Inferior parietal cortex (tissue), 1 donor: ENCODE data around the gene UBAC2.

Source experiments
- DNase-seq: peaks from one replicate; pipeline ENCODE4 v3.0.0-alpha.2; 2016; ENCODE audit errors: extremely low spot score

Gene UBAC2

GRCh38 chr13:99295488-99296252 lies 95.0 kb downstream of the UBAC2 start:
- no peak for DNase-seq

DNA sequence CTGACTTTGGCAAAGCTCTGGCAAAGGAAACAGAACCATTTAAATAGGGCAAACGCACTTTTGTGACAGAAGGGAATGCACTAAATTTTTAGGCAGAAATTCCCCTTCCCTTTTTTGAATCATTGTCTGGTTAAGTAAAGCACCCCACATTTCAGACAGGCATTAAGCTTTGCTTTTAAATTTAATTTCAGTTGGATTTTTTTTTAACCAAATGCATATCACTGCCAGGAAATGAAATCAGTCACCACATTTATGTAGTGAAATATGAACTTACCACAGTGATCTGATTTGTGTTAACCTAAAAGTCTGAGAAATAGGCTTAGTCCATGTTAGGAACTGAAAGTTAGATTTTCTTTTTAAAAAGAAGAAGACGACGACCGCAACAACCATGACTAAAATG lies 95.7 kb downstream of the UBAC2 start:
- DNase-seq, result no peak

- no peak for DNase-seq
These were observed 96.7 kb downstream of the UBAC2 start for GRCh38 chr13:99297331-99297730.

DNA sequence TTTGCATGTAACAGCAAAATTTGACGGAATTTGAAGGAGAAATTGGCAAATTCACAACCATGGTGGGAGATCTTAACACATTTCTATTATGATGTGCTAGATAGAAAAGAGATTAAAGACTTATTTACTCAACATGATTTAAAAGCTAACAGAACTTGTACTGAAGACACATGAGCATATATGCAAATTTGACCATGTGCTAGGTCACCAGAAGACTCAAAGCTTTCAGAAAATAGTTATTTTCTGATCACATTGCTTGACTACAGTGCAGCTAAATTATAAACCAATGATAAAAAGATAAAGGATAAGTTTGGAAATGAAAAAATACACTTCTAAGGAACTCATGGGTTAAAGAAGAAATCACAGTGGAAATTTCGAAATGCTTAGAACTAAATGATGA lies 97.4 kb downstream of the UBAC2 start:
- no peak for DNase-seq

DNA sequence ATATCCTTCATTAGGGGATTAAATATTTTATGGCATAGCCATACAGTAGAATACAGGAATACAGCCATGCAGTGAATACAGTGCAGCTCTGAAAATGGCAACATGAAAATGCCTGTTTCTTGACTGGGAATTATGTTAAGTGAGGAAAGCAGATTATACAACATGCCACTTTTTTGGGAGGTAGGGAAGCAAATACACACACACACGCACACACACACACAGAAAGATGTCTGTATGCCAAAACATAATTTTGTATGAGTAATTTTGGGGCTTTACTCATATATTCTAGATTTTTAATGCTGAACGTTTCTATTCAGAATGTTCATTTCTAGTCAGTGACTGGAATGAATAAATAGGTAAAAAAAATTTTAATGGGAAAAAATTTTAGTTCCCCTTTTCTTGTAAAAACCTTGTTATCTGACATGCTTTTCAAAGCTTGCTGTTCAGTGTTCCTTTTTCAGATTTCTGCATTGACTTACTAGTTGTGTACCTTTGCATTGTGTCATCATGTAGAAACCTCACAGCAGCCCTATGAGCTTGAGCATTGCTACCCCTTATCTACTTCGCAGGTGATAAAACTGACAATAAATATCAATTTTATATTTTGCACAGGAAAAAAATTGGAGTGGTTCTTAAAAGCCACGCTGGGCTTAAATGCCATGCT lies 98.7 kb downstream of the UBAC2 start:
- no peak for DNase-seq

DNA sequence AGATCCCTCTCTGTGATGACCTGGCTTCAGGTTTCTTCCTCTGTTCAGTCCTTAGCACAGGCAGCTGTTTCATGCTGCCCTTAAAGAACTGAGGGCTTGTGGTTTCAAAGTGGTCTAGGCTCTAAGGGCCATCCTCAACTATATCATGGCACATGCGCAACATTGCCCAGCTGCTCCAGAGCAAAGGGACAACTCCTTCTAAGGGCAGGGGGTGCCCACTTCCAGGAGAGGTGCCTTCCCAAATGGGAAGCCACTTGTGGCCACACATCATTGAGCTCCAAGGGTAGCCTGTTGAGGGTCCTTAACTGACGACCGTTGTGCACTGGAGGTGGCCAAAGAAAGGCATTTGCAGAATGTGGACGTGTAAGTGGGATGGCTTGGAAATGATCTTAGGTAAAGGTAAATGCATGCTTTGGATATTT lies 99.3 kb downstream of the UBAC2 start:
- no peak for DNase-seq

- no peak for DNase-seq
These were observed 100.6 kb downstream of the UBAC2 start for GRCh38 chr13:99301056-99301838.

DNA sequence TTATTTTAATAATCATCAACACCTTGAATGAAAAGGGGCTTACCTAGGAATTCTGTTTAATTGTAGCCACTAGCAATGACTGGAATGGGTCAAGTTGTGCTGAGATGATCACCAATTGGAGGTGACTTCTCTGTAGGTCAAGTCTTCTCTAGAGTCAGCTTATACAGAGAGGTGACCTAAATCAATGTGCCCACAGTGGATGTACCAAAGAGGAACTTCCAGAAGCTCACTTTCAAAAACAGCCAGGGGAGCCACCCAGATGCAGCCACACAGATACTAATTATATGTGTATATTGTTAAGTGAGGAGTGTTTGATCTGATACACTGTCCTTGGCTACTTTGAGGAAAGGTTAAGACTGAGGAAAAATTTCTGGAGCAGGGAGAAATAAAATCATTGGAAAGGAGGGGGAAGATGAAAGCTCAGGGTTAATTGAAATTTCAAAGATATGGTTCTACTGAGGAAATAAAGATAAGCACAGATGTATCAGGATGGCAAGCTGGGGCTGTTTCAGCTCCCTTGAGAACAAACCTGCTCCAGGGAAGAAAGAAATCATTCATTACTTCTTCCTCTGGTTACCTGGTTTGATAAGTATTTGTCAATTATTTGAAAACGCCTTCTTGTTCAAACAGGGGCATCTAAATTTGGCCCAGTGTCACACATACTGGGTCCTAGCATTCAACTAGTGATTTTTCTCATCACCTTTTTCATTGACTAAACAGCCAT lies 101.4 kb downstream of the UBAC2 start:
- DNase-seq, result no peak

GRCh38 chr13:99302637-99303505 lies 102.2 kb downstream of the UBAC2 start:
- DNase-seq, result no peak

DNA sequence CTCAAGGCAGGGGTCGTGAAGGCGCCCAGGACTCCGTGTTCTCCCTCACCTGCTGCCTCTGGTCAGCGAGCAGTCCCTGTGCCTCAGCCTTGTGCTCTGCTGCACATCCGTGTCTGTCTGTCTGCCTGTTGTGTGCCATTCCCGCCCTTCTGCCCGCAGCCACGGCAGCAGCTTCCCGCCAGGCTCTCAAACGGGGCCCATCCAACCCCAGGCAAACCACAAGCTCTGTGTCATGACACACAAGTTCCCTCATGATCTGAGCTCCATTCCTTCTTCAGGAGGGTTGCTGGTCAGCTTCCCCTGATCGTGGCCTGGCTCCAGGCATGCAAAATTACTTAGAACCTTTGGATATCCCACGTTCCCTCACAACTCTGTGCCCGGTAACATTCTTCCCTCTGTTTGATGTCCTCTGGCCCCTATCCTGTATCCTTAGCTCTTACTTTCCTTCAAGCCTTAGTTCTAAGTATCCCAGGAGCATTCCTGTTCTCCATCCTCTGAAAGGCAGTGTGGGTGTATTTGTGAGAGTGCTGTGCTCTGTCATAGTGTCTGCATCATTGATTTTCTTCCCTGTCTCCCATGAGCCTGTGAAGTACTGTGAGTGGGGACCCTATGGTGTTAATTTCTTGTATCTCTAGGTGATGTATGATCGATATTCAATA lies 103.3 kb downstream of the UBAC2 start:
- no peak for DNase-seq

DNA sequence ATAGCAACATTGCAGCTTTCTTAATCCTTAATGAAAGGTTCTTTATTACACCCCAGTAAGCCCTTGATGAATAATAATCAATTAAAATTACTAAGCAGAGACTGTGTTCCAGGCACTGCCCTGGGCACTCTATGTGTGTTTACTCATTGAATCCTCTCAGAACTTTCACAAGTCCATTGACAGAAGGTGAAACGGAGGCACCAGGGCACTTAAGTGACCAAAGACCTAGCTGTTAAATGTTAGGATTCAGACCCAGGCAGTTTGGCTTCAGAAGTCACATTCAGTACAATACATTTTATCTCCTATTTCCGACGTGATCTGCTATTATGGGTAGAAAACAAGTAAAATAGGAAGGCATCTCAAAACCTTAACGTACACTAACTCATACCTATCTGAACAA lies 103.9 kb downstream of the UBAC2 start:
- no peak for DNase-seq

- DNase-seq, result no peak
These were observed 104.5 kb downstream of the UBAC2 start for GRCh38 chr13:99305158-99305557.

DNA sequence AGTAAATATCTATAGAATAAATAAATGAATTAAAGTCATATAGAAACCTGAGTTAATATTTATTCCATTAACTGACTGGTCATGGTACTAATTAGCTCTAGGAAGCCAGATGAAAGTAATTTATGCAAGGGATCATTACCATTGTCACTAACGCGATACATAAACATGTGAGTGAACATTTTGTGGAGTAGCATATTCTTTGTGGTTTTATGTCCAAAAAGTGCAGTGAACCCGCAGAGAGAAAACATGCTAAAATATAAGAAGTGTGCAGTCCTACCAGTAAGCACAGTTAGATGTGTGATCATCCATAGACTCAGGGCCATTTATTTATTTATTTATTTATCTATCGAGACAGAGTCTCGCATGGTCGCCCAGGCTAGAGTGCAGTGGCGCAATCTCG lies 104.9 kb downstream of the UBAC2 start:
- no peak for DNase-seq

DNA sequence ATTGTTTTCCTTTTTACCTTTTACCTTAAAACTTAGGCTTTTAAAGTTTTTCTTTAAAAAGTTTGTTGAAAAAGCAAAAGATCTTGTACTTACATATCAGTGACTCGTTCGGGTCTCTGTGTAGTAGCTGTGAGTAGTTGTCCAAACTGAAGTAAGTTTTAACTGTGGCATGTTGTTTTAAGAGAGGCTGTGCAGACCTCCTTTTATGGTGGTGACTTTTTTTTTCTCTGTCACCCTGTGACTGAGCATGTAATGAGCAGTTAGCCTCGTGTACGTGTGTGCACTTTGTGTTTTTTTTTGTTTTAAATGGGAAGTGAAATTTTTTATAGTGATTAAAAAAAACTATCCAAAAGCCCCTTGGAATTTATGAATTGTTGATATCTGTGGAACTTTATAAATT lies 106.6 kb downstream of the UBAC2 start, which contains the start of gene GPR183:
GPR183 (minus strand) TSS at position 153 of the 400 bp plus-strand sequence. CDS start 11,254 bp downstream, outside the sequence.
- no peak for DNase-seq

- DNase-seq, result no peak
These were observed 107.1 kb downstream of the UBAC2 start for GRCh38 chr13:99307648-99308339.

- DNase-seq, result no peak
These were observed 107.9 kb downstream of the UBAC2 start for GRCh38 chr13:99308471-99309087.

- no peak for DNase-seq
These were observed 109.9 kb downstream of the UBAC2 start for GRCh38 chr13:99310382-99311031.

GRCh38 chr13:99311137-99311536 lies 110.5 kb downstream of the UBAC2 start:
- DNase-seq, result no peak
